ENCODE results near the gene C16orf82.

Gene C16orf82

DNA sequence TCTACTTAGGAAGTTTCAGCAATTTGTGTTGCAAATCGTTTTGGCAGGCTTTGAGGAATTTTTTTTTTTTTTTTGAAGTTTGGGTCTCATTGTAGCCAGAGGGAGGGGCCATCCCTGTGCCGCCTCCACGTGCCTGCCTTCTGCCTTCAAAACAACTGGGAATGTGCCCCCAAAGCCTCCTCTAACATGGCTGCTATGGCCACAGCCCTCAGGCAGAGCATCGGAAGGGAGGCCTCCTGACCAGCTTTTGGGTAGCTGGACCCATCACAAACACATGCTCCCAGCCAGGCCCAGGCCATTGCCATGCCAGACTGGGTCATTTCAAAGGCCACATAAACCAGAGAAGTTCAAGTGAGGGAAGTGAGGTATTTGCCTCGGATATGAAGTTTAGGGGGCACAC, 21.5 kb downstream of the C16orf82 start:
- no peak for DNase-seq

DNA sequence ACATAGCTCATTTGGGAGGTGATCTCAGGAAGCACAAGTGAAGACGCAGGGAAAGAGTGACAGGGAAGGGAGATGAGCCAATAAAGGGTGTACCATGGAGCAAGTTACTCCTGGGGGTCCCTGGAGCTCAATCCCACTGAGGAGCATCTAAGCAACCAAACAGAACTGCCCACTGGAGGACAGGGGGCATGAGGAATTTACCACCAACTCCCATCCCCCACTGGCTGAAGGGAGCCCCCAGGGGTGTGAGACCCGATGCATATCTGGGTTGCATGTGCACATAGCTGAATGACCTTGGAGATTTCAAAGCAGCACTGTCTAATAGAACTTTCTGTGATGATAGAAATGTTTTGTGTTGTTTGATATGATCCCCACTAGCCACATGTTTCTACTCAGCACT, 29.6 kb downstream of the C16orf82 start:
- DNase-seq, result no peak

DNA sequence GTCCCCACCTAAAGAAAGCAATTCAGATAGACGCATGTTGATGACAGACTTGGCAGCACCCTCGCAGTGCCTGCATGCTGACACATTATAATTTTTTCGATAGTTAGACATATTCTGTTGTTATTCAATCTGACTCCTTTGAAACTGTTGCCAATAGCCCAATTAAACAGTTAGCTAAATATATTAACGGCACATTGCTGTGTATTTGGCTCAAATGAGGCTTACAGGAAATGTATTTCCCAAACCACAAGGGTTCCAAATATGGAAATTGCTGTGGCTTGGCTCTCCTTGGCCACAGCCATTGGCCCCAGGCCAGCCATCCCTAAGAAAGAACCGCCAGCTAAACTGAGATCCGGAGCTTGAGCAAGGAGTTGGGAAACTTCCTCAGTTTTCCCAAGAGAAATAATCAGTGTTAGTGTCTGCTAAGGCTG, 31.1 kb downstream of the C16orf82 start:
- no peak for DNase-seq

DNA sequence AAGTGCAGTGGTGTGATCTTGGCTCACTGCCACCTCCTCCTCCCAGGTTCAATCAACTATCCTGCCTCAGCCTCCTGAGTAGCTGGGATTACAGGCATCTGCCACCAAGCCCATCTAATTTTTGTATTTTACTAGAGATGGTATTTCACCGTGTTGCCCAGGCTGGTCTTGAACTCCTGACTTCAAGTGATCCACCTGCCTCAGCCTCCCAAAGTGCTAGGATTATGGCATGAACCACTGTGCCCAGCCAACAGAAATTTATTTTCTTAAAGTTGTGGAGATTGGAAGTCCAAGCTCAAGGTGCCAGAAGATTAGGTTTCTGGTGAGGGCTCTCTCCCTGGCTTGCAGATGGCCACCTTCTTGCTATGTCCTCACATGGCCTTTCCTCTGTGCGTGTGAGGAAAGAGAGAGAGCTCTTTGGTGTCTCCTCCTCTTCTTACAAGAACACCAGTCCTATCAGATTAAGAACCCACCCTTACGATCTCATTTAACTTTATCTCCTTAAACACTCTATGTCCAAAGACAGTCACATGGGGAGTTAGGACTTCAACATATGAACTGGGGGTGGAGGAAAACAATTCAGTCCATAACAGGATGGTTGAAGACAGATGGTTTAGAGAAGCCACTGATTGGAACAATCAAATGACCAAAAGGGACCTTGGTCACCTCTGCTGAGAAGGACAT, 31.8 kb downstream of the C16orf82 start:
- DNase-seq, result peak in 1 of 56 donors; percentile 3

DNA sequence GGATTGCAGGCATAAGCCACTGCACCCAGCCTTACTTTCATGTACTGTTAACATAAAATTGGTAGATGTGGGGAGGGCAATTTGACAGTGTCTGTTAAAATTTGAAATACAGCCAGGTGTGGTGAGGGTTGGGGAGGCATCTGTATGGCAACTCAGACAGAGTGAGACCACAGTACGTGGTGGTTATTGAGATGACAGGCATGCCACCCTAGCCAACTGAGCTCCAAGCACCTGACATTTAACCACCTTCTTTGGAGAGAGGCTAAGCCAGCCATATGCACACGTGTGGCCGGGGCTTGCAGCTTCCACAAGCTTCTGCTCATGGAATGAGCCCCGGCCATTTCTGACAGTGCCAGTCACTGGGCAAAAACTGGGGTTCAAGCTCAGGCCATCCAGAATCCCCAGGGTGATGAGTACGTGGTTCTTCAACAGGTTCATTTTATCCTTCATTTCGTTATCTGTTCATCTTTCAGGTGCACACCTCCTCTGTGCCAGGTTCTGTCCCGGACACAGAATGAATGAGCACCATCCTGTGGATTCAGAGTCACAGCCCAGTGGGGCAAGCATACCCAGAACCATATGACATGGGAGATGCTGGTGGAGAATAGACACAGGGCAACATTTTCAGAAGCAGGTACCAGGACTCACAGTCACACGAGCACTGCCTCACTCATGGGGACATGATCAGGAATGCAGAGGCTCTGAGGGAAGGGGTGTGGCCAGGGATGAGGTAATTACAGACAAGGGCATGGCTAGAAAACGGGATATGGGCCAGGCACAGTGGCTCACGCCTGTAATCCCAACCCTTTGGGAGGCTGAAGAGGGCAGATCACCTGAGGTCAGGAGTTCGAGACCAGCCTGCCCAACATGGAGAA, 36.2 kb downstream of the C16orf82 start:
- no peak for DNase-seq

DNA sequence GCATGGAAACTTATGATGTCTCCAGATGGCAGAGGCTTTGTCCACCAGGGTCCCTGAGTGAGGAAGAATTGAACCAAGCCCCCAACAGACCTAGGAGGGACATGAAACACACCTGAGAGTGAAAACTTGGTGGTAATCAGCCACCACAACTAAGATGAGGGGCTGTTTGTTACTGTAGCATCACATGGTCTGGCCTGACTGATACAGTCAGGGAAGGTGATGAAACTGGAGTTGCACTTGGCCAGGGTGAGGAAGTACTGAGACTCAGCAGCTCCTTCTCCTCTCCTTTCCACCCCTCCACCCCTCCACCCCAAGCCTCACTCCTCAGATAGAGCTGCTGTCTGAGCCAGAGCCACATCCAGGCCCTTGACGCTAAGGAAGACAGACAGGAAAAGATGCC, 37.2 kb downstream of the C16orf82 start:
- DNase-seq, result no peak

DNA sequence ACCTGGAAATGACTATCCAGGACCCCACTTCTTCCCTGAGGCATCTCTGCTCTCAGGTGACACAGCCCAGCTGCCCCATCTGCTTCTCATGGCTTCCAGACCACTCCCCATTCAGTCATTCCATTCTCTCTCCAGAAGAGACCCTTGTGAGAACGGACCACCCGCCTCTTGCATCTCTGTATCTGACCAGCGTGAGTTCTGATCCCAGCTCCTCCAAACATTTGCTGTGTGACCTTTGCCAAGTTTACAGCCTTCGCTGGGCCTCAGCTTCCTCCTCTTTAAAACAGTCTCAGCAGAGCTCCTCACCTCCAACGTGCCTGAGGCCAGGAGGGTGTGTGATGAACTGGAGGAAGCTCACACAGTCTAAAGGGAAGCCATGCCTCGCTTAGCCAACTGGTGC, 39.6 kb downstream of the C16orf82 start:
- no peak for DNase-seq

DNA sequence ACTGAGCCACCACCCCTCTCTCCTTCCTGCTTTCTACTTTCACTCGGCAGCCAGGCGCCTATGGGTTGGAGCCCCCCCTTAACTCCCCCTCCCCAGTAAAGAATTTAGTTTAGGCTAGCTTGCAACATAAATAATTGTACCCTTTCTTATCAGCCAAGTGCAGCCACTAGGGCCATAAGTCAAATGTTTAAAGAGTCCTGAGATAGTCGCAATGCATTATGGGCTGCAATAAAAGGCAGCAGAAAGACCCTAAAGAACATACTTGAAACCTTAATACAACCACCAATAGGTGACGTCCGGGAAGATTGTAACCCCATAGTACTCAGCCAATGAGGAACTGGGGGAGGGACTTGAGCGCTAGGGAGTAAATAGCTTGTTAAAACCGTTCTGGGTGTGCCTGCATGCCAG, 40.5 kb downstream of the C16orf82 start:
- DNase-seq, result no peak

DNA sequence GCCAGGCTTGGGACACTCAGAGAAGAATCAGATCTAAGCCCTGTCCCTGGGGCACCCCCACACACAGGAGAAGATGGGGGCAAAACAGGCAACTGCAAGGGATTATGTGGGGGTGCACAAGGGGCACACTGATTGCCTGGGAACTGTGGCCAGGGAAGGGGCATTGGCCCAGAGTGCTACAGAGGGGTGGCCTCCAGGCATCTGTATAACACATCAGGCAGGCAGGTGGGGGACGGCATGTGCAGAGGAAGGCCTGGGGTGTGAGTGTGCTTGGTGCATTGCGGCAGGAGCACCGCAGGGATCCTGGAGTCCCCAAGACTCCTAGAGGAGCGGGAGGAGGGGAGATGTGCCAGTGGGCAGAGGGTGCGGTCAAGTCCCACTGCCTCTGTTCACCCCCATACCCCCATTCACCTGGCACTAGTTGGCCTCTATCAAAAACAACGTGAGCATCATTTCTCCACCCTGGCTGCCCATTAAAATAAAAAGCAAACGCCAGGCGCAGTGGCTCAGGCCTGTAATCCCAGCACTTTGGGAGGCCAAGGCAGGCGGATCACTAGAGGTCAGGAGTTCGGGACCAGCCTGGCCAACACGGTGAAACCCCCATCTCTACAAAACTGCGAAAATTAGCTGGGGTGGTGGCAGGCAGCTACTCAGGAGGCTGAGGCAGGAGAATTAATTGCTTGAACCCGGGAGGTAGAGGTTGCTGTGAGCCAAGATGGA, 41.5 kb downstream of the C16orf82 start:
- DNase-seq, result no peak

DNA sequence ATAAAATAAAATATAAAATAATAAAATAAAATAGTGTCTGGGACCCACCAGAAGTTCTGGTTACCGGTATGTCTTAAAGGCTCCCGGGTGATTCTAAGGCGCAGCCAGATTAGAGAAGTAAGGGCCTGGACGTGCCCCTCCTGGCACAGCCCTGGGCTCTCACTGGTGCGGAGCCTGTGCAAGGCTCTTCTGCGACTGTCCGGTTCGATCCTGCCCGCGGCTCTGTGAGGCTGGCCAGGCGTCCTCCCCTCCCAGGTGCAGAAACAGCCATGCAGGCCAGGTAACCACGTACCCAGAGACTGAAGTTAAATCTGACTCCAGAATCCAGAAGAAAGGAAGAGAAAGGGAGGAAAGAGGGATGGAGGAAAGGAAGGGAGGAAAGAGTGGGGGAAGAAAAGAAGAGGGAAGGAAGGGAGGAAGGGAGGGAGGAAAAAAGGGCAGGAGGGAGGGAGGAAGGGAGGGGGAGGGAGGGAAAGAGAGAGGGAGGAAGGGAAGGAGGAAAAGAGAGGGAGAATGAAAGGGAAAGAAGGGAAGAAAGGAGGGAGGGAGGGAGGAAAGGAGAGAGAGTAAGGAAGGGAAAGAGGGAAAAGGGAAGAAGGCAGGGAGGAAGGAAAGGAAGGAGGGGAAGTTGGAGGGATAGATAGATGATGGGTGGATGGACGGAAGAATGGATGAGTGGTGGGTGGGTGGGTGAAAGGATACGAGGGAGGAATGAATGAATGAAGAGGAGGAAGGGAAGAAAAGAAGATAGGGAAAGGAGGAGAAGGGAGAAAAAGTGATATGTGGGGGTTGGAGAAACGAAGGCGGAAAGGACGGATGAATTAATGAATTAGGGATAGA, 42.3 kb downstream of the C16orf82 start:
- DNase-seq, result no peak

DNA sequence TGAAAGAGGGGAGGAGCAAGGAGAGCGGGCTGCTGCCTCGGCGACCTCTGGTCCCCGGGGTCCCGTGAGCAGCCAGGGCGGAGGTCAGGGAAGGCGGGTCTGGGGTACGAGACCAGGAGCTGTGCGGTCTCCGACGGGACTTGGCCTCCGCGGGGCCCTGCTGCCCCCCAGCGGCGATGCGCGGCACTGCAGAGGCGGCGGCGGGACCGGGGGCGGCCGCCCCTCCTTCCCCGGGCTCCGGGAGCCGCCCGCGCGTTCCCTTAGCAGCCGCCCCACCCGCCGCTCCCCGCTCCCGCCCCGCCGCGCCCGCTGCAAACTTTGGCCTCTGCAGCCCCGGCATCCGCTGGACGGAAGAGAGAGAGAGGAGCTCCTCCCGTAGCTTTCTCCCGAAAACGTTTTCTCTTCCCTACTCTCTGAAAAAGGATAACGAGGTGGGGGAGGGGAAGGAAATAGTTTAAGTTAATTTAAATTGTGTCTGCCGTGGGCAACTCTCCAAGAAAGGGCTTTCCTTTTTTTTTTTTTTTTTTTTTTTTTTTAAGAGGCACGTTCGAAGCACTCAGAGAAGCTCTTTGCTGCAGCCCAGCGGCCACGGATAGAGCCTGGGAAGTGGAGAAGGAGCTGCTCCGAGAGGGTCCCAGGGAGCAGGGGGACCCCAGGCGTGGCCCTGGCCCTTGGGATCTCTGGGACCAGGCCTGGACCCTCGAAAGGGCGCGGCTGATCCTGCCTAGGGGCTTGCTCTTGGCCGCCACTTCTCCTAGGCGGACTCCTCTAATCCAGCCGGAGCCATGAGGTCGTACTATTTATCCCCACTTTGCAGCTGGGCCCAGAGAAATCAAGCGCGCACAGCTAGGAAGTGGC, 43.2 kb downstream of the C16orf82 start:
- DNase-seq, result peak in 41 of 56 donors; percentile 3 to 67 (median 23)

DNA sequence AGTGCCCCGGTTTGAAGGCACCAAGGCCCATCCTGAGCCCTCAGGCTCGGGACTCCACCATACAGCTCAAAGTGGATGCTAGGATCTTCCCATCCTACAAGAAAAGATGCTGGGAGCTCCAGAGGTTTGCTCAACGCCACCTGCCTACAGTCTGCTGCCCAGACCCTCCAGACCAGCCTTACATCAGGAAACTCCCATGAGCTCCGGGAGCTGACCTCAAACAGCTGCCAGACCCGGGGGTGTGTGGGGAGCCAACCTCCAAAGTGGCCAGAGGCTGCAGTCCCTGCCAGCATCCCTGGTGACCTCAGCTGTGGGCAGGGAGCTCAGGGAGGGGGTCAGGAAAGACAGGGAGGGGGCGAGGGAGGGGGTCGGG, 43.8 kb downstream of the C16orf82 start:
- no peak for DNase-seq

DNA sequence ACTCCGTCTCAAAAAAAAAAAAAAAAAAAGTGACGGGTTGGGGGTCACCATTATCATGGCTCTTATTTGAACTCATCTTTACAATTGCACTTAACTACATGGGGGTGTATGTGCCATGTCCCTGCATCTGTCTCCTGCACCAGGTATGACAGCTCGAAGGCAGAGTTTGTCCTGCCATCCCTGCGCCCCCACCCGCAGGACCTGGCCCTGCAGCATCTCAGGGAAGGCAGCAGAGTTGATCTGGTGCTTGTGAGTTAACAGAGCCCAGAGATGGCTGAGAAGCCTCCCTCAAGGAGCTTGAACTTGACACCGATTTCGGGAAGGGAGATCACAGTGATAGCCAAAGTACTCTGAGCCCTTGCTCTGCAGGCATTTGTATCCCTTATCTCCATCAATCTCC, 44.8 kb downstream of the C16orf82 start:
- no peak for DNase-seq

DNA sequence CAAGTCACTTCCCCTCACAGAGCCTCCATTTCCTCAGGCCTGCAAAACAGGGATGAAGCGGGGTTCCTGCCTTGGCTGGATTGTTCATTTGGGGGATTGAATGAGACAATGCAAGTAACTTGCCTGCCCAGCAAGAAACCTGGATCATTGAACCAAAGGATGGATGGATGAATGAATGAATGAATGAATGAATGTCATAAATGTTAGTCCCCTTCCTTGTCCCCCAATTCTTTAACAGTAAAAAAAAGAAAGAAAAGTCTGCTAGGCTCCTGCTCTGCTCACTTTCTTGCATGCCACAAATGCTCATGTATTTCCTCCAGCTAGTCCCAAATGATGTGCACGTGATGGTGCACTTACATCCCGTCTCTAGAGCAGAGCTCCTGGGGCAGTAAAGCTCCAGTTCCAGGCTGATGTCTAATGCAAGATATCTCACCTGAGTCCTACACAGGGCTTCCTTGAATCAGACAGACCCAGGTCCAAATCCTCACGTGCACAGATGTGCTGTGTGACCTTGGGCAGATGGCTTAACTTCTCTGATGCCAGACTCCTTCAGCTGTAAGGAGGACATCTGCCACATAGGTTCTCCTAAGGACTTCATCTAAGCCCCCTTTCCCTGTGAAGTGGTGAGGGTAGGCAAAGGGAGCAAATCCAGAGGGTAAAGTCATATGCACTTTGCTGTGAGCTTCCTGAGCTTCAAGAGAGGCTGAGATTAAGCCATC, 45.5 kb downstream of the C16orf82 start:
- no peak for DNase-seq

DNA sequence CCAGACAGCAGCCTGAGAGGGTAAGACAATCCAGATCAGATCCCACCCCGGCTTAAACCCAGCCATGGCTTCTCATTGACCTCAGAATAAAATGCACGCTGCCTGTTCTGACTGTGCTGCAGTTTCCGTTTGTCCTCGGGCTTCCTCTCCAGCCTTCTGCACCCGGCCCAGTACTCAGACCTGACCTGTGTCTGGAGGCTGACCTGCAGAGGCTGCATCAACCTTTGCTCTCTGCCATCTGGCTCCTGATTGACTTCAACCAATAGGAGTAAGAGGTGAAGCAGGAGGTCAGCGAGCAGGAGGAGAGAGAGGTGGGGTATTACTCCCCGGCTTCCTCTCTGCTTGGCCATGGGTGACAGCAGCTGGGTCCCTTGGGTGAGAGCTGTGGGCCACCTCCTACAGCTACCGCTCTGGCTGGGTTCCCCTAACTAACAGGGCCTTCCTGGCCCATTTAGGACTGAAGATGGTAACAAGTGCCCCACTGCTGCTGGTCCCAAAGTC, 46.7 kb downstream of the C16orf82 start:
- no peak for DNase-seq

DNA sequence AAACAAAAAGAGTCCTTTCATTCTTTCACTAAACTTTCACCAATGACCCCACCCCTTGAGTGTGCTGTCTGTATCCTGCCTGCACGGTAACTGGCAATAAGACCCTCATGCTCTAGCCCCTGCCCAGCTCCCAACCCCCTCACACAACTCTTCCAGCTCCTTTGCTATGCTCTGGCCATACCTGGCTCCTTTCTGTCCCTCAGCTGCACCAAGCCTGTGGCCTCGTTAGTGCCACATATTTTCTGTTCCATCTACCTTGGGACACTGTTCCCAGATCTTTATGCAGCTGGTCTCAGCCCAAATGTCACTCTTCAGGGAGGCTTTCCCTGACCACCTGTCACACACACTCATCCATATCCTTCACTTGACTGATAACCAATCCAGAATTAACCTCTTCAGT, 47.3 kb downstream of the C16orf82 start:
- DNase-seq, result no peak

DNA sequence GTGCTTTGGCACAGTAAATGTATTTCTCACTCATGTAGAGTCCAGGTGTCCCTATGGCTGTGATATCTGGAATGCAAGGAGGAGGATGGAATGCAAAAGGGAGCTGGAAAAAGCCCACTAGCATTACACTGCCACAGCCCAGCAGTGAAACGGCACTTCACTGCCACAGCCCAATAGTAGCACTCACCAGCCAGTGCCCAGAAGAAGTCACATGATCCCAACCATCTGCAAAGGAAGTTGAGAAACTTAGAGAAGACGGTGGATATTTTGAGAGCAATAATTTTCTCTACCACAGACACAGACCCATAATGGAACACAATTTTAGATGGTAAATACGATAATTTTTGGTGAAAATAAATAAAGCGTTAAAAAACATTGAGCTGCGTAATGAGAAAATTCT, 51.8 kb downstream of the C16orf82 start:
- DNase-seq, result no peak
